Vagina (tissue), 2 donors: Measurements from ENCODE around the gene BAG3. TPM values are rescaled to one million over a fixed set of nuclear protein-coding genes. Genes with fewer than 3 reads are reported as not detected.

ENCODE experiments used
- DNase-seq, 2 donors: peaks; one replicate each; pipeline ENCODE4 v3.0.0-alpha.2; 2017; ENCODE audit errors: extremely low spot score in 2 of 2
- H3K27ac ChIP-seq: fragments of 200-600 bp; sonication (generic); one replicate; pipeline ENCODE4 v1.5.1; 2019
- H3K27me3 ChIP-seq: fragments of 200-600 bp; sonication (generic); one replicate; pipeline ENCODE4 v1.5.1; 2019
- H3K36me3 ChIP-seq, 2 donors: fragments of 200-600 bp; sonication (generic); one replicate each; pipeline ENCODE4 v1.5.1; 2017 to 2019
- H3K4me1 ChIP-seq: fragments of 200-600 bp; sonication (generic); one replicate; pipeline ENCODE4 v1.5.1; 2019
- H3K4me3 ChIP-seq, 2 donors: fragments of 200-600 bp; sonication (generic); 1 replicate in 1 of 2; 2 replicates in 1 of 2; pipeline ENCODE4 v1.5.1; 2016 to 2019
- H3K9me3 ChIP-seq: fragments of 200-600 bp; sonication (generic); one replicate; pipeline ENCODE4 v1.5.1; 2019
- POLR2A ChIP-seq, 2 donors: fragments of 450-650 bp; IDR thresholded peaks; one replicate each; pipeline ENCODE4 v1.6.1; 2017; ENCODE audit warnings: antibody characterized with exemption in 2 of 2, mild to moderate bottlenecking in 2 of 2, moderate library complexity in 2 of 2
- POLR2AphosphoS5 ChIP-seq, 2 donors: sonication (generic); formaldehyde crosslinking; IDR thresholded peaks; one replicate each; pipeline ENCODE4 v1.9.0; 2017; ENCODE audit warnings: antibody characterized with exemption in 2 of 2, mild to moderate bottlenecking in 2 of 2, low read depth in 1 of 2; ENCODE audit not compliant: insufficient read depth in 1 of 2
- intact Hi-C: fragments of 100-400 bp; cut with DNase I; formaldehyde crosslinking; loops from one replicate; pipeline ENCODE4 v1.15.1; 2023
- total RNA-seq: library from RNA; depleted of rRNA; stranded (reverse); fragments of >200 nt; gene quantifications from one replicate; pipeline ENCODE4 v1.2.3, GENCODE V29; 2016
- TF ChIP-seq, protein P1 (sequence below), 3 experiments: fragments of 450-650 bp in 2 of 3; fragments of 200-600 bp in 1 of 3; sonication (generic) in 1 of 3; IDR thresholded peaks; one replicate each; pipeline ENCODE4 v1.5.1; 2017 to 2019; ENCODE audit warnings: antibody characterized with exemption in 3 of 3, mild to moderate bottlenecking in 2 of 3, moderate library complexity in 2 of 3

The BAG3 gene
- total RNA-seq, 1 donor from 2014 or later, result 69.0 TPM

DNA sequence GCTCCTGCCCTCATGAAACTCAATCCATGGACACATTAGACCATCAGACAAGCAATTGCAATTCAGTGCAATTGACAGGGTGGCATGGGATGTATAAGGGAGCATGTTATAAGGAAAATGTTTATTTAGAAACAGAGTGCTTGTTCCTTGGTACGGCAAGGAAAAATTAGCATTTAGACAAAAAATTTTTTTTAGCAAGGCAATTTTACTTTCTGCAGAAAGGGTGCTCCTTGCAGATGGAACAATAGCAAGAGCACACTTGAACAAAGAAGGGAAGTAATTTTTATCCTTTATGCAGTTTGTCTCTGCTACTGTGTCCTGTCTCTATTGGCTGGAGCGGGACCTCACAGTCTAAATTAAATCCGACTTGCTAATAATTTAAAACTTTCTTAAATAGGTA, 6.2 kb upstream of the BAG3 start:
- no peak overlapping the region for H3K4me3 ChIP-seq
- H3K27me3 ChIP-seq, result no peaks in the 10 kb centered on the region
- H3K27ac ChIP-seq, result no peak overlapping the region
- TF ChIP-seq POLR2AphosphoS5 (IDR thresholded peaks at IDR 0.05; ENCODE audit: insufficient read depth in 1 of 2, low read depth in 1 of 2) (no peak), POLR2A (IDR thresholded peaks at IDR 0.05) (no peak)
- TF ChIP-seq, protein P1, sequence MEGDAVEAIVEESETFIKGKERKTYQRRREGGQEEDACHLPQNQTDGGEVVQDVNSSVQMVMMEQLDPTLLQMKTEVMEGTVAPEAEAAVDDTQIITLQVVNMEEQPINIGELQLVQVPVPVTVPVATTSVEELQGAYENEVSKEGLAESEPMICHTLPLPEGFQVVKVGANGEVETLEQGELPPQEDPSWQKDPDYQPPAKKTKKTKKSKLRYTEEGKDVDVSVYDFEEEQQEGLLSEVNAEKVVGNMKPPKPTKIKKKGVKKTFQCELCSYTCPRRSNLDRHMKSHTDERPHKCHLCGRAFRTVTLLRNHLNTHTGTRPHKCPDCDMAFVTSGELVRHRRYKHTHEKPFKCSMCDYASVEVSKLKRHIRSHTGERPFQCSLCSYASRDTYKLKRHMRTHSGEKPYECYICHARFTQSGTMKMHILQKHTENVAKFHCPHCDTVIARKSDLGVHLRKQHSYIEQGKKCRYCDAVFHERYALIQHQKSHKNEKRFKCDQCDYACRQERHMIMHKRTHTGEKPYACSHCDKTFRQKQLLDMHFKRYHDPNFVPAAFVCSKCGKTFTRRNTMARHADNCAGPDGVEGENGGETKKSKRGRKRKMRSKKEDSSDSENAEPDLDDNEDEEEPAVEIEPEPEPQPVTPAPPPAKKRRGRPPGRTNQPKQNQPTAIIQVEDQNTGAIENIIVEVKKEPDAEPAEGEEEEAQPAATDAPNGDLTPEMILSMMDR (IDR thresholded peaks at IDR 0.05), result no peak
- intact Hi-C loops, result no loop called here
- no peak for DNase-seq
- H3K9me3 ChIP-seq, result peaks cover 4% of the 10 kb centered on the region
- no peaks in the 10 kb centered on the region for H3K36me3 ChIP-seq
- peaks cover 7% of the 10 kb centered on the region for H3K4me1 ChIP-seq

DNA sequence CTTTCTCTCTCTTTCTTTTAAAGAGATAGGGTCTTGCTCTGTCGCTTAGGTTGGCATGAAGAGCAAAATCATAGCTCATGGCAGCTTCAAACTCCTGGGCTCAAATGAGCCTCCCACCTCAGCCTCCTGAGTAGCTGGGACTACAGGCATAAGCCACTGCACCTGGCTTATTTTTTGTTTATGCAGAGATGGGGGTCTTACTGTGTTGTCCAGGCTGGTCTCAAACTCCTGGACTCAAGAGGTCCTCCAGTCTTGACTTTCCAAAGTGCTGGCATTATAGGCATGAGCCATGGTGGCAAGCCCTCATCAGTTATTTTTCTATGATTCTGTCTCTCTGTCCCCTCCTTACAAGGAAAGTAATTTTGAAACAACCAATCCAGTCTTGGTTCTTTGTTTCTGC, 1.1 kb upstream of the BAG3 start:
- Histone ChIP-seq H3K27ac (peak overlapping the region; percentile 100), H3K4me3 (no peak overlapping the region), H3K27me3 (no peaks in the 10 kb centered on the region), H3K4me1 (peaks cover 25% of the 10 kb centered on the region), H3K9me3 (no peaks in the 10 kb centered on the region), H3K36me3 (no peaks in the 10 kb centered on the region)
- TF ChIP-seq, protein P1 (IDR thresholded peaks at IDR 0.05), result no peak
- TF ChIP-seq POLR2AphosphoS5 (IDR thresholded peaks at IDR 0.05; ENCODE audit: insufficient read depth in 1 of 2, low read depth in 1 of 2) (no peak), POLR2A (IDR thresholded peaks at IDR 0.05) (no peak)
- DNase-seq, result no peak
- intact Hi-C loops, result loop anchor here (5.0 kb wide), 1 partner anchor 53 kb away; the partner anchor contains the start of gene TIAL1

DNA sequence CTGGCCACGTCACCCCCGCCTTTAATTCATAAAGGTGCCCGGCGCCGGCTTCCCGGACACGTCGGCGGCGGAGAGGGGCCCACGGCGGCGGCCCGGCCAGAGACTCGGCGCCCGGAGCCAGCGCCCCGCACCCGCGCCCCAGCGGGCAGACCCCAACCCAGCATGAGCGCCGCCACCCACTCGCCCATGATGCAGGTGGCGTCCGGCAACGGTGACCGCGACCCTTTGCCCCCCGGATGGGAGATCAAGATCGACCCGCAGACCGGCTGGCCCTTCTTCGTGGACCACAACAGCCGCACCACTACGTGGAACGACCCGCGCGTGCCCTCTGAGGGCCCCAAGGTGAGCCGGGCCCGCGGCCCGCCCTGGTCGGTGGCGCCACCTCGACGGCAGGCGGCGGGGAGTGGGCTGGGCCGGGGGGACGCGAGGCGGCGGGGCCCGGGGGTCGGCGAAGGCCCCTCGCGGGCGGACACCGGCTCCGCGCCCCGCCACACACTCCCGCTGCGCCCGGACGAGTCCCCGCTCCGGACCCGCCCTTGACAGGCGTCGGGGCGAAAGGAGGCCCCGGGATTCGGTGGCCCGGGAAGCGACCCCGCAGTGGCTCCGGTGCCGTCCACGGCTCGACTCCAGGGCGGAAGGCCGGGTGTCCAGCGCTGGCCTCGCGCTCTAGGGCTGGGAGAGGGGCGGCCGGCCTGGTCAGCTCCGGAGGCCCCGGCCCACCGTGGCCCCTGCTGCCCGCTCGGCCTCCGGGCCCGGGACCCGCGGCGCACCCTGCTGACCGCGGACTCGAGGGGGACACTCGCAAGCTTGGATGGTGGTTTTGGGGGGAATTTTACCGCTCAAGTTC, 557 bp downstream of the BAG3 start:
- H3K9me3 ChIP-seq, result no peaks in the 10 kb centered on the region
- H3K4me3 ChIP-seq, result peak overlapping the region; percentile 80 to 97
- peak overlapping the region; percentile 100 for H3K27ac ChIP-seq
- no peaks in the 10 kb centered on the region for H3K36me3 ChIP-seq
- no peaks in the 10 kb centered on the region for H3K27me3 ChIP-seq
- H3K4me1 ChIP-seq, result peaks cover 42% of the 10 kb centered on the region
- no peak for DNase-seq
- TF ChIP-seq POLR2A (IDR thresholded peaks at IDR 0.05) (peak in 1 of 2 donors; percentile 86), POLR2AphosphoS5 (IDR thresholded peaks at IDR 0.05; ENCODE audit: insufficient read depth in 1 of 2, low read depth in 1 of 2) (peak in 1 of 2 donors; percentile 14)
- TF ChIP-seq, protein P1 (IDR thresholded peaks at IDR 0.05), result no peak
- intact Hi-C loops, result loop anchor here (5.0 kb wide), 1 partner anchor 54 kb away; the partner anchor contains the start of gene TIAL1

DNA sequence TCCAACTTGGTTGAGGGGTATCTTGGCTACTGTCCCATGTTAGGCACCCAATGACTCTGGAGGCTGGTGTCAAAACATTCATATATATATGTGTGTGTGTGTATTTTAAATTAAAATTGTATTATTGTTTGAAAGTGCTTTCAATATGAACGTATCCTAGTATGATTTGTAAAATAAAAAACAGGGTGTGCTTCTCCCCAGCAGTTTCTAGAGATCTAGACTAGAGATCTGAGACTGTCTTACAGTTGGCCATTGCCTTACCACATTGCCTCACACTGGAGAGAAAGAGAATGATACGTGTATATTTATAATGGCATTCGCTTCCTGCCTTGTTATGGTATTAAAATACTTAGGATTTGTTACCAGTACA, 1.2 kb downstream of the BAG3 start:
- Histone ChIP-seq H3K36me3 (no peaks in the 10 kb centered on the region), H3K9me3 (no peaks in the 10 kb centered on the region), H3K27ac (peak overlapping the region; percentile 100), H3K4me1 (peaks cover 48% of the 10 kb centered on the region), H3K27me3 (no peaks in the 10 kb centered on the region), H3K4me3 (peak overlapping the region; percentile 80 to 97)
- peak in 1 of 2 donors; percentile 74 for TF ChIP-seq POLR2AphosphoS5 (IDR thresholded peaks at IDR 0.05; ENCODE audit: insufficient read depth in 1 of 2, low read depth in 1 of 2)
- TF ChIP-seq POLR2A (IDR thresholded peaks at IDR 0.05), result peak in 1 of 2 donors; percentile 10
- TF ChIP-seq, protein P1 (IDR thresholded peaks at IDR 0.05), result no peak
- no peak for DNase-seq
- intact Hi-C loops, result loop anchor here (5.0 kb wide), 1 partner anchor 55 kb away; the partner anchor contains the start of gene TIAL1

DNA sequence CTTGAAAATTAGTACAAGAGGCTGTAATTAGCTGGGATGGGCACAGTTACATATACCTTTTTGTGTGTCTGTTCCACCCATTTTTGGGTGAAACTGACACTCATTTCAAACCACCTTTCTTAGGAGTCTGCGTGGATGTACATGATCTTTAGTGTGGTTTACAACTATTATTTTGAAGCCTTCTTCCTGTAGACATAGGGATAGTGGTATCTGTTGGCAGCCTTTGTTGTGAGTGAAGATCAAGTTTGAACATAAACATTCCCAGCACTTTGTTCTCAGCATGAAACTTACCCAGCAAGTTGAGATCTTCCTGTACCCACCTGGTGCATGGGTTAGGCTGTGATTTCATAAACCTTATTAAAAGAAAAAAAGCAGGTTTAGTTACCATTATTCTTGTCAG, 2.0 kb downstream of the BAG3 start:
- Histone ChIP-seq H3K27ac (peak overlapping the region; percentile 100), H3K27me3 (no peaks in the 10 kb centered on the region), H3K36me3 (no peaks in the 10 kb centered on the region), H3K4me1 (peaks cover 57% of the 10 kb centered on the region), H3K9me3 (no peaks in the 10 kb centered on the region), H3K4me3 (peak overlapping the region; percentile 80 to 97)
- no peak for DNase-seq
- TF ChIP-seq POLR2AphosphoS5 (IDR thresholded peaks at IDR 0.05; ENCODE audit: insufficient read depth in 1 of 2, low read depth in 1 of 2) (no peak), POLR2A (IDR thresholded peaks at IDR 0.05) (no peak)
- TF ChIP-seq, protein P1 (IDR thresholded peaks at IDR 0.05), result no peak
- intact Hi-C loops, result loop anchor here (5.0 kb wide), 1 partner anchor 56 kb away; the partner anchor contains the start of gene TIAL1
